HCT116 (cell line): ENCODE measurements around the gene FOXS1. TPM values are rescaled to one million over a fixed set of nuclear protein-coding genes. Genes with fewer than 3 reads are reported as not detected.

Experiments used
- ATAC-seq: fragments of 200-7000 bp; cut with Tn5 transposase; 2 replicates; pipeline ENCODE4 v1.9.1; 2020; ENCODE audit warnings: mild to moderate bottlenecking, moderate library complexity
- BruUV-seq: library from RNA; stranded (reverse); fragments of 400-500 nt; replicated peaks from 2 replicates; lab custom pipeline; 2021; lab: Mats Ljungman, UMichigan
- CTCF ChIA-PET: fragments of 300-600 bp; sonication (Branson Sonifier 250); formaldehyde crosslinking; loops from one replicate; lab custom pipeline; 2021; ENCODE audit warnings: antibody characterized with exemption; lab: Charles Lee
- POLR2A ChIA-PET: fragments of 300-600, 350-600 bp; sonication (Branson Sonifier 250); formaldehyde crosslinking; loops from one replicate; lab custom pipeline; 2021; ENCODE audit warnings: antibody characterized with exemption; lab: Charles Lee
- RAD21 ChIA-PET, 2 experiments: fragments of 300-600 bp; sonication (Branson Sonifier 250); formaldehyde crosslinking; loops; one replicate each; lab custom pipeline; 2023; ENCODE audit warnings: low total read pairs in 2 of 2; ENCODE audit not compliant: uncharacterized antibody in 2 of 2, unreplicated experiment in 2 of 2, low non-redundant PET in 1 of 2; lab: Charles Lee
- DNase-seq: peaks from one replicate; pipeline ENCODE4 v3.0.0-alpha.2; 2010; ENCODE audit warnings: low read depth, low spot score
- H2AFZ ChIP-seq: fragments of 200-600 bp; shearing (Covaris generic), sonication (generic); 2 replicates; pipeline ENCODE4 v1.6.1; 2017; ENCODE audit warnings: low read depth, mixed run types, mixed read lengths, antibody characterized with exemption, low read length; ENCODE audit not compliant: poor library complexity, severe bottlenecking
- H3K27ac ChIP-seq: 2 replicates; pipeline ENCODE4 v1.5.1; 2012; ENCODE audit warnings: low read depth, low read length
- H3K27me3 ChIP-seq: fragments of 200-600 bp; sonication (generic); 2 replicates; pipeline ENCODE4 v1.6.1; 2016; ENCODE audit warnings: mixed run types, low read length, mixed read lengths; ENCODE audit not compliant: insufficient read depth
- H3K36me3 ChIP-seq, 2 experiments: fragments of 200-500 bp in 1 of 2; fragments of 200-600 bp in 1 of 2; sonication (Bioruptor generic) in 1 of 2; sonication (generic) in 1 of 2; 2 replicates each; pipeline versions ENCODE4 v1.5.1 to v1.6.1; 2014 to 2016; ENCODE audit warnings: low read length in 2 of 2, inconsistent platforms in 1 of 2, mixed read lengths in 1 of 2, mixed run types in 1 of 2; ENCODE audit not compliant: insufficient read depth in 2 of 2, control insufficient read depth in 1 of 2
- H3K4me1 ChIP-seq, 2 experiments: fragments of 200-600 bp in 1 of 2; sonication (generic) in 1 of 2; 2 replicates each; pipeline versions ENCODE4 v1.5.1 to v1.6.1; 2012 to 2017; ENCODE audit warnings: low read length in 2 of 2, inconsistent platforms in 1 of 2, mild to moderate bottlenecking in 1 of 2, mixed read lengths in 1 of 2, mixed run types in 1 of 2, moderate library complexity in 1 of 2; ENCODE audit not compliant: insufficient read depth in 2 of 2, control insufficient read depth in 1 of 2
- H3K4me2 ChIP-seq: fragments of 200-600 bp; sonication (generic); 2 replicates; pipeline ENCODE4 v1.6.1; 2017; ENCODE audit warnings: mixed run types, low read length, mixed read lengths
- H3K4me3 ChIP-seq, 2 experiments: fragments of 200-600 bp in 1 of 2; sonication (generic) in 1 of 2; replicated peaks in 1 of 2; 2 replicates each; pipeline ENCODE4 v1.5.1; 2011 to 2016; ENCODE audit warnings: low read length in 2 of 2, control low read depth in 1 of 2, low read depth in 1 of 2, mild to moderate bottlenecking in 1 of 2, mixed read lengths in 1 of 2, mixed run types in 1 of 2
- H3K79me2 ChIP-seq: fragments of 200-600 bp; sonication (generic); 2 replicates; pipeline ENCODE4 v1.6.1; 2017; ENCODE audit warnings: mild to moderate bottlenecking, mixed run types, low read length, moderate library complexity, mixed read lengths; ENCODE audit not compliant: insufficient read depth
- H3K9ac ChIP-seq: fragments of 200-600 bp; sonication (generic); 2 replicates; pipeline ENCODE4 v1.6.1; 2016; ENCODE audit warnings: low read length, mixed read lengths
- H3K9me2 ChIP-seq: fragments of 200-600 bp; sonication (generic), shearing (Covaris generic); 2 replicates; pipeline ENCODE4 v1.6.1; 2017; ENCODE audit warnings: mixed run types, mild to moderate bottlenecking, moderate library complexity; ENCODE audit not compliant: insufficient read depth
- H3K9me3 ChIP-seq, 2 experiments: fragments of 200-500 bp in 1 of 2; fragments of 200-600 bp in 1 of 2; sonication (Bioruptor generic) in 1 of 2; sonication (generic) in 1 of 2; 2 replicates each; pipeline ENCODE4 v1.6.1; 2014 to 2017; ENCODE audit warnings: low read length in 2 of 2, mixed read lengths in 2 of 2, inconsistent platforms in 1 of 2, low read depth in 1 of 2, mild to moderate bottlenecking in 1 of 2, mixed run types in 1 of 2, moderate library complexity in 1 of 2; ENCODE audit not compliant: control insufficient read depth in 1 of 2, insufficient read depth in 1 of 2
- H4K20me1 ChIP-seq: fragments of 200-600 bp; sonication (generic), shearing (Covaris generic); 2 replicates; pipeline ENCODE4 v1.6.1; 2017; ENCODE audit warnings: mixed run types, mild to moderate bottlenecking, moderate library complexity; ENCODE audit not compliant: insufficient read depth
- ATF3 ChIP-seq: IDR thresholded peaks from 2 replicates; pipeline ENCODE4 v1.6.1; 2012
- CBX3 ChIP-seq: IDR thresholded peaks from 2 replicates; pipeline ENCODE4 v1.6.1; 2012; ENCODE audit warnings: low read depth
- EGR1 ChIP-seq: IDR thresholded peaks from 2 replicates; pipeline ENCODE4 v1.6.1; 2012; ENCODE audit warnings: low read depth
- ELF1 ChIP-seq: IDR thresholded peaks from 2 replicates; pipeline ENCODE4 v1.6.1; 2012; ENCODE audit warnings: low read depth, borderline replicate concordance
- EZH2phosphoT487 ChIP-seq: fragments of 200-600 bp; IDR thresholded peaks from 2 replicates; pipeline ENCODE4 v1.6.1; 2018; ENCODE audit warnings: antibody characterized with exemption, borderline replicate concordance
- JUND ChIP-seq: IDR thresholded peaks from 2 replicates; pipeline ENCODE4 v1.6.1; 2012
- MAX ChIP-seq: IDR thresholded peaks from 2 replicates; pipeline ENCODE4 v1.6.1; 2012
- POLR2A ChIP-seq: IDR thresholded peaks from 2 replicates; pipeline ENCODE4 v1.7.0; 2011; ENCODE audit warnings: borderline replicate concordance; ENCODE audit not compliant: insufficient read depth, insufficient read length; ENCODE audit errors: extremely low read depth
- POLR2AphosphoS5 ChIP-seq: IDR thresholded peaks from 2 replicates; pipeline ENCODE4 v1.6.1; 2011; ENCODE audit warnings: mild to moderate bottlenecking, low read depth, low read length, moderate library complexity
- RAD21 ChIP-seq: IDR thresholded peaks from 2 replicates; pipeline ENCODE4 v1.6.1; 2012; ENCODE audit warnings: low read depth, mild to moderate bottlenecking
- SIN3A ChIP-seq: IDR thresholded peaks from 2 replicates; pipeline ENCODE4 v1.6.1; 2012; ENCODE audit warnings: low read depth
- TCF7L2 ChIP-seq: IDR thresholded peaks from 2 replicates; pipeline ENCODE4 v1.7.0; 2011; ENCODE audit warnings: borderline replicate concordance, inconsistent platforms; ENCODE audit not compliant: insufficient read depth, insufficient read length; ENCODE audit errors: extremely low read depth
- YY1 ChIP-seq: IDR thresholded peaks from 2 replicates; pipeline ENCODE4 v1.6.1; 2011; ENCODE audit warnings: low read length, low read depth, moderate library complexity, mild to moderate bottlenecking; ENCODE audit not compliant: insufficient replicate concordance; ENCODE audit errors: extremely low read depth
- ZFX ChIP-seq: fragments of 450-650 bp; IDR thresholded peaks from 2 replicates; pipeline ENCODE4 v1.6.1; 2017
- intact Hi-C: fragments of 100-400 bp; cut with micrococcal nuclease; formaldehyde crosslinking; loops from 2 replicates; pipeline ENCODE4 v1.10.0; 2022
- total RNA-seq: library from RNA; stranded (reverse); gene quantifications from one replicate; pipeline ENCODE4 v1.2.1, GENCODE V29; 2021; ENCODE audit not compliant: unreplicated experiment
- TF ChIP-seq, protein P1 (sequence below): IDR thresholded peaks from 2 replicates; pipeline ENCODE4 v1.6.1; 2012; ENCODE audit warnings: low read depth
- TF ChIP-seq, protein P2 (sequence below): IDR thresholded peaks from 2 replicates; pipeline ENCODE4 v1.6.1; 2011; ENCODE audit warnings: mild to moderate bottlenecking, low read length, moderate library complexity; ENCODE audit not compliant: insufficient replicate concordance; ENCODE audit errors: extremely low read depth

FOXS1 gene
- total RNA-seq, 1 experiment from 2014 or later, result not detected

DNA sequence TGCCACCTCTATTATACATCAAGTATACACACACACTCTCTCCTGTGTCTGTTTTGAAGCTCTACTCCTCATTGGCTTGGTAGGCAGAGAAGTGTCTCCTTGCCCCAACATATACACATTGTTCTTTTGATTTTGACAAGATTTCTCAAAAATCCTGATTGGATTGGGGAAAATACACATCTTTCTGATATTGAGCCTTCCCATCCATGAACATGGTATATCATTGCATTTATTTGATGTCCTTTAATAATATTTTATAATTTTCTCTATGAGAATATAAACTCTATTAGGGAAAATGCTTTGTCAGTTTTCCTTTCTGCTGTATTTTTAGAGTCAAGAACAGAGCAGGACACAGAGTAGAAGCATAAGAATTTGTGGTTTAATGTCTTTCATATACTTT is 32.3 kb upstream of the FOXS1 start (continued):
- TF ChIP-seq ATF3 (no peak), YY1 (no peak), ZFX (no peak), EGR1 (no peak), EZH2phosphoT487 (no peak), POLR2A (no peak), SIN3A (no peak), ELF1 (no peak), POLR2AphosphoS5 (no peak), TCF7L2 (no peak)
- TF ChIP-seq, protein P1, sequence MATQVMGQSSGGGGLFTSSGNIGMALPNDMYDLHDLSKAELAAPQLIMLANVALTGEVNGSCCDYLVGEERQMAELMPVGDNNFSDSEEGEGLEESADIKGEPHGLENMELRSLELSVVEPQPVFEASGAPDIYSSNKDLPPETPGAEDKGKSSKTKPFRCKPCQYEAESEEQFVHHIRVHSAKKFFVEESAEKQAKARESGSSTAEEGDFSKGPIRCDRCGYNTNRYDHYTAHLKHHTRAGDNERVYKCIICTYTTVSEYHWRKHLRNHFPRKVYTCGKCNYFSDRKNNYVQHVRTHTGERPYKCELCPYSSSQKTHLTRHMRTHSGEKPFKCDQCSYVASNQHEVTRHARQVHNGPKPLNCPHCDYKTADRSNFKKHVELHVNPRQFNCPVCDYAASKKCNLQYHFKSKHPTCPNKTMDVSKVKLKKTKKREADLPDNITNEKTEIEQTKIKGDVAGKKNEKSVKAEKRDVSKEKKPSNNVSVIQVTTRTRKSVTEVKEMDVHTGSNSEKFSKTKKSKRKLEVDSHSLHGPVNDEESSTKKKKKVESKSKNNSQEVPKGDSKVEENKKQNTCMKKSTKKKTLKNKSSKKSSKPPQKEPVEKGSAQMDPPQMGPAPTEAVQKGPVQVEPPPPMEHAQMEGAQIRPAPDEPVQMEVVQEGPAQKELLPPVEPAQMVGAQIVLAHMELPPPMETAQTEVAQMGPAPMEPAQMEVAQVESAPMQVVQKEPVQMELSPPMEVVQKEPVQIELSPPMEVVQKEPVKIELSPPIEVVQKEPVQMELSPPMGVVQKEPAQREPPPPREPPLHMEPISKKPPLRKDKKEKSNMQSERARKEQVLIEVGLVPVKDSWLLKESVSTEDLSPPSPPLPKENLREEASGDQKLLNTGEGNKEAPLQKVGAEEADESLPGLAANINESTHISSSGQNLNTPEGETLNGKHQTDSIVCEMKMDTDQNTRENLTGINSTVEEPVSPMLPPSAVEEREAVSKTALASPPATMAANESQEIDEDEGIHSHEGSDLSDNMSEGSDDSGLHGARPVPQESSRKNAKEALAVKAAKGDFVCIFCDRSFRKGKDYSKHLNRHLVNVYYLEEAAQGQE, result no peak
- TF ChIP-seq, all 23 proteins: peak for 0

- Histone ChIP-seq H3K4me3 (no peak overlapping the region), H3K4me1 (peaks cover 4 to 11% of the 10 kb centered on the region in 2 experiments; a peak in 3 of 4 replicates), H2AFZ (no peak overlapping the region), H3K9me3 (no peaks in the 10 kb centered on the region), H4K20me1 (no peaks in the 10 kb centered on the region), H3K36me3 (no peaks in the 10 kb centered on the region), H3K9ac (no peak overlapping the region), H3K27ac (no peak overlapping the region), H3K9me2 (no peaks in the 10 kb centered on the region), H3K79me2 (no peaks in the 10 kb centered on the region), H3K4me2 (no peak overlapping the region), H3K27me3 (no peaks in the 10 kb centered on the region)
- DNase-seq (no peak), ATAC-seq (no peak)
- BruUV-seq, result no TSS peak
- intact Hi-C loops, result no loop called here
- ChIA-PET RAD21 (no interaction called here), POLR2A (no interaction called here), CTCF (no interaction called here)
- TF ChIP-seq JUND, result no peak
- no peak for TF ChIP-seq EGR1
- TF ChIP-seq, protein P2, sequence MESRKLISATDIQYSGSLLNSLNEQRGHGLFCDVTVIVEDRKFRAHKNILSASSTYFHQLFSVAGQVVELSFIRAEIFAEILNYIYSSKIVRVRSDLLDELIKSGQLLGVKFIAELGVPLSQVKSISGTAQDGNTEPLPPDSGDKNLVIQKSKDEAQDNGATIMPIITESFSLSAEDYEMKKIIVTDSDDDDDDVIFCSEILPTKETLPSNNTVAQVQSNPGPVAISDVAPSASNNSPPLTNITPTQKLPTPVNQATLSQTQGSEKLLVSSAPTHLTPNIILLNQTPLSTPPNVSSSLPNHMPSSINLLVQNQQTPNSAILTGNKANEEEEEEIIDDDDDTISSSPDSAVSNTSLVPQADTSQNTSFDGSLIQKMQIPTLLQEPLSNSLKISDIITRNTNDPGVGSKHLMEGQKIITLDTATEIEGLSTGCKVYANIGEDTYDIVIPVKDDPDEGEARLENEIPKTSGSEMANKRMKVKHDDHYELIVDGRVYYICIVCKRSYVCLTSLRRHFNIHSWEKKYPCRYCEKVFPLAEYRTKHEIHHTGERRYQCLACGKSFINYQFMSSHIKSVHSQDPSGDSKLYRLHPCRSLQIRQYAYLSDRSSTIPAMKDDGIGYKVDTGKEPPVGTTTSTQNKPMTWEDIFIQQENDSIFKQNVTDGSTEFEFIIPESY, result no peak
- TF ChIP-seq MAX, result no peak
- no peak for TF ChIP-seq ATF3
- no peak for TF ChIP-seq RAD21
- TF ChIP-seq CBX3, result no peak
- TF ChIP-seq, protein P1, result no peak
- no peak for TF ChIP-seq ELF1
Measured at GRCh38 chr20:31875671-31876070, 30.3 kb upstream of the FOXS1 start.
